ENCODE results near the gene CYP8B1. TPM values are rescaled to one million over a fixed set of nuclear protein-coding genes. Genes with fewer than 3 reads are reported as not detected.

The CYP8B1 gene
- total and polyA plus RNA-seq, 5 donors, result 0.02 to 0.14 TPM; not detected in 3

DNA sequence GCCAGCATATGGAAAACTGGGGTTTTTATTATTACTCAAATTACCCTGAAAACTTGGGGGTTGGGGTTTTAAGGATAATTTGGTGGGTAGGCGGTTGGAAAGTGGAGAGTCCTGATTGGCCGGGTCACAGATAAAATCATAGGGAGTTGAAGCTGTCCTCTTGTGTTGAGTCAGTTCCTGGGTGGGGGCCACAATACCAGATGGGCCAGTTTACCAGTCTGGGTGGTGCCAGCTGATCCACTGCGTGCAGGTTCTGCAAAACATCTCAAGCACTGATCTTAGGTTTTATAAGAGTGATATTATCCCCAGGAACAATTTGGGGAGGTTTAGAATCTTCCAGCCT lies 25.4 kb upstream of the CYP8B1 start:
- WGBS, result 84% methylated on average over 3 of the region's 3 CpGs
- intact Hi-C loops (cut with DNase I), result no loop called here

DNA sequence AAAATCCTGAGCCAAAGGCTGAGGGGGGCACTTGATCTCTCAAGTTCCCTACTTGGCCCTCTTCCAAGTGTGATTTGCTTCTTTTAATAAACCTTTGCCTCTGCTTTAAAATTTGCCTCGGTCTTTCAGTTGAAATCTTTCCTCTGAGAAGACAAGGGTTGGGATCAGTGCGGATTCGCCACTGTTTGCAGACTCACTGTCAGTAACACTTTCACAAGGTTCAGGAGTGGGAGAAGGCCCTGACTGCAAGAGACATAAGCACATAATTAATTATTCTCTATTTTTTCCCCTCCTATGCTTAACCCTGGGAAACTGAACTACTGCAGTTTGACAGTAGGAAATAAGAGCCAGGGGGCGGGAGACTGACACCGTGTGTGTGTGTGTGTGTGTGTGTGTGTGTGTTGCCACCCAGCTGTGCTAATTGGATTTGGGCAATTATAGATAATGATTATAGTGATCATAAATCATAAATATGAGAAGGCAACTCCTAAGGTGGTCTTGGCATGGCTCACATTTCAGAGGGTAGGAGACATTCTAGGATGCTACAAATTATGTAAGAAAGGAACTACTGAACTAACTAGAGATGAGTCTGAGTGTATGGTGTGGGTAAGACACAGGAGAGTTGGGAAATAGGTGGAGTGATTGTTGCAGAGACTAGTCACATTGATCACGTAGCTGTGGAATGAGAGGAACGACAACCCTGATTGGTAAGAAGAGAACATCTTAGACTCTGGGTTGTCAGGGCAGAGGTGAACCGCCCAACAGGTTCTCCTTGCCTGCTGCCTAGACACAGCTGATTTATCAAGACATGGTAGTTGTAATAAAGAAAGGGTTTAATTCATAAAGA lies 24.8 kb upstream of the CYP8B1 start:
- Histone ChIP-seq H3K27me3 (ENCODE audit: control insufficient read depth, insufficient read depth) (no peaks in the 10 kb centered on the region), H3K27ac (ENCODE audit: low read length) (no peak overlapping the region), H3K4me1 (ENCODE audit: control insufficient read depth, insufficient read depth, low read length) (no peaks in the 10 kb centered on the region), H3K4me3 (ENCODE audit: low read length) (no peak overlapping the region), H3K9me3 (ENCODE audit: control insufficient read depth, low read length) (no peaks in the 10 kb centered on the region)
- DNase-seq (no peak), ATAC-seq (no peak)
- intact Hi-C loops (cut with DNase I), result no loop called here
- WGBS, result 73% methylated on average over 8 of the region's 8 CpGs

More for the DNA sequence above, 25.4 kb upstream of the CYP8B1 start:
- no peaks in the 10 kb centered on the region for H3K4me1 ChIP-seq (ENCODE audit: control insufficient read depth, insufficient read depth, low read length)
- no peak overlapping the region for H3K27ac ChIP-seq (ENCODE audit: low read length)
- no peaks in the 10 kb centered on the region for H3K27me3 ChIP-seq (ENCODE audit: control insufficient read depth, insufficient read depth)
- DNase-seq, result no peak
- H3K9me3 ChIP-seq (ENCODE audit: control insufficient read depth, low read length), result no peaks in the 10 kb centered on the region
- no peak for ATAC-seq
- H3K4me3 ChIP-seq (ENCODE audit: low read length), result no peak overlapping the region

DNA sequence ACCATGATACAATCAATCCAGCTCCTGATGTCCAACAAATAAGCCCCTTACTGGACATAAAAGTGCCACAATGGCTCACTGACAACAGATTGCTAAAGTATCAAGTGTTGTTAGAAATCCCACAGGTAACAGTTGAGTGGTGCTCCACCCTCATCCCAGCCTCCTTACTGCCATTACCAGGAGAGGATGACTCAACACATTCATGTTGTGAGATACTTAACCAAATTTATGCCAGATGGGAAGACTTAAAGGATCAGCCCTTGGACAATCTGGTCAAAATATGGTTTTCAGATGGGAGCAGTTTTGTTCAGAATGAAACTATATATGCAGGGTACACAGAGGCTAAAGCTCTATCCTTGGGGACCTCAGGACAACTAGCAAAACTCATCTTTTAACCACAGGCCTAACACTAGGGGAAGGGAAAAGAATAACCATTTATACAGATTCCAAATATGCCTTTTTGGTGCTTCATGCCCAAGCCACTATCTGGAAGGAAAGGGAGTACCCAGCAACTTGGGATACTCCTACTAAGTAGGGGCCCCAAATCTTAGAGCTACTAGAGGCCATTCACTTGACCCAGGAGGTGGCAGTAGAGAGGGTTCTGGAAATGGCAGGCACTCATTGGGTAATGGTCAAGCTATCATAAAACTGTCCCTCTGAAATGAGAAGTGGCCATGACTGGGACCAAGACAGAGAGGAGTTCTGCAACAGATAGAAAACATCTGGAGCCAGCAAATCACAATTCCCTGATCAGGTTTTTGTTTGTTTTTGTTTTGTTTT lies 23.4 kb upstream of the CYP8B1 start:
- Histone ChIP-seq H3K4me1 (ENCODE audit: control insufficient read depth, insufficient read depth, low read length) (no peaks in the 10 kb centered on the region), H3K27me3 (ENCODE audit: control insufficient read depth, insufficient read depth) (no peaks in the 10 kb centered on the region), H3K27ac (ENCODE audit: low read length) (no peak overlapping the region), H3K9me3 (ENCODE audit: control insufficient read depth, low read length) (no peaks in the 10 kb centered on the region), H3K4me3 (ENCODE audit: low read length) (no peak overlapping the region)
- intact Hi-C loops (cut with DNase I), result no loop called here
- ATAC-seq (no peak), DNase-seq (no peak)

DNA sequence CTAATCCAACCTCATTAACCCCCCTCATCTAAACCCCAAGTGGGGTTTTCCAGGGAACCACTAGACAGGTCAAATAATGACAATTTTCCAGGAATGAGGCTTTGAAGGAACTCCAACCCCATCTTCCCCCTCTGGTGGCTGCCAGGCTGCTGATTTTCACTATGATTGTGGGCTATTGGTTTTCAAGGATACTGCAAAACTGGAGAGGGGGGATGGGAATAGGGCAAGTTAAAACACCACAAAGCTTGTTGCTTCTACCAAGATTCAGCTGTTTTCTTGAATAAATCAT lies 19.8 kb upstream of the CYP8B1 start:
- Histone ChIP-seq H3K27ac (ENCODE audit: low read length) (no peak overlapping the region), H3K27me3 (ENCODE audit: control insufficient read depth, insufficient read depth) (no peaks in the 10 kb centered on the region), H3K9me3 (ENCODE audit: control insufficient read depth, low read length) (no peaks in the 10 kb centered on the region), H3K4me1 (ENCODE audit: control insufficient read depth, insufficient read depth, low read length) (no peaks in the 10 kb centered on the region), H3K4me3 (ENCODE audit: low read length) (no peak overlapping the region)
- ATAC-seq (no peak), DNase-seq (no peak)
- intact Hi-C loops (cut with DNase I), result no loop called here

DNA sequence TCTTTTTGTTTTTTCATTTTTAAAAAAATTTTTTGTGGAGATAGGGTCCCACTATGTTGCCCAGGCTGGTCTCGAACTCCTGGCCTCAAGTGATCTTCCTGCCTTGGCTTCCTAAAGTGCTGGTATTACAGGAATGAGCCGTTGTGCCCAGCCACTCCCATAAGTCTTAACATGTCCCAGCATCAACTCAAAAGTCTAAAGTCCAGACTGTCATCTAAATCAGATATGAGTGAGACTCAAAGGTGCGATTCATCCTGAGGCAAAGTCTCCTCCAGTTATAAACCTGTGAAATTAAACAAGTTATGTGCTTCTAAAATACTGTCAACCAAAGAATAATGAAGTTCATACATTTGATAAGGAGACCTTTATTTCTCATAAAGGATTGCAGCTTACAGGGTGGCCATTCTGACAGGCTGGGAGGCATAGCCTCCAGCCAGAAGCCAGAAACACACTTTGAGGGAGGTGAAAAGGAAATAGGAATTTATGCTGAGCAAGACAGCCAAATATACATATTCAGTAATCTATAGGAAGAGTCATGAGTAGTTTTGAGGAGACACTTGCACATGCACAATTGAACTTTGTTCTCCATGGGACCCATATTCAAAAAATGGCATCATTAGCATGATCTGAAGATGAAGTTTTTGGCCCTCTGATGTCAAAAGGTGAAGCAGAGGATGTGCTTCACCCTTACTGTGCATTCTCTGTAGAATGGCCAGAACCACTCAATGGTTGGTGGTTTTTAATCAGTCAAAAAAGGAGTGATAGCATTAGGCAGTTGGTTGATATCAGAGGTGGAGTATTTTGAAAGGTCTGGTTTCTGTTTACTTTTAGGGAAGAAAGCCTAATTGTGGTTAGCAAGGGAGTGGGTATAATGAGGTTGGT lies 19.3 kb upstream of the CYP8B1 start:
- no peaks in the 10 kb centered on the region for H3K9me3 ChIP-seq (ENCODE audit: control insufficient read depth, low read length)
- H3K27ac ChIP-seq (ENCODE audit: low read length), result no peak overlapping the region
- ATAC-seq (no peak), DNase-seq (no peak)
- WGBS, result 84% methylated on average over 3 of the region's 3 CpGs
- H3K27me3 ChIP-seq (ENCODE audit: control insufficient read depth, insufficient read depth), result no peaks in the 10 kb centered on the region
- H3K4me3 ChIP-seq (ENCODE audit: low read length), result no peak overlapping the region
- no peaks in the 10 kb centered on the region for H3K4me1 ChIP-seq (ENCODE audit: control insufficient read depth, insufficient read depth, low read length)
- intact Hi-C loops (cut with DNase I), result no loop called here

DNA sequence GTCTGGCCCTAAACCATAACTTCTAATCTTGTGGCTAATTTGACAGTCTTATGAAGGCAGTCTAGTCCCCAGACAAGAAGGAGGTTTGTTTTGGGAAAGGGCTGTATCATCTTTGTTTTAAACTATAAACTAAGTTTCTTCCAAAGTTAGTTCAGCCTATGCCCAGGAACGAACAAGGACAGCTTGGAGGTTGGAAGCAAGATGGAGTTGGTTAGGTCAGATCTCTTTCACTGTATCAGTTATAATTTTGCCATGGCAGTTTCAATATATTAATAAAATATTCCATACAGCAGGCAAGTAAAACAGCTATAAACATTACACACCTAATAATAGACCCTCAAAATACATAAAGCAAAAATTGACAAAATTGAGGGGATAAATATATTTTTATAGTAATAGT lies 17.1 kb upstream of the CYP8B1 start:
- no peak for ATAC-seq
- no peak overlapping the region for H3K27ac ChIP-seq (ENCODE audit: low read length)
- no peak overlapping the region for H3K4me3 ChIP-seq (ENCODE audit: low read length)
- intact Hi-C loops (cut with DNase I), result no loop called here
- no peak for DNase-seq
- WGBS, result 75% methylated on average over 1 of the region's 1 CpG
- H3K27me3 ChIP-seq (ENCODE audit: control insufficient read depth, insufficient read depth), result no peaks in the 10 kb centered on the region
- H3K9me3 ChIP-seq (ENCODE audit: control insufficient read depth, low read length), result no peaks in the 10 kb centered on the region
- no peaks in the 10 kb centered on the region for H3K4me1 ChIP-seq (ENCODE audit: control insufficient read depth, insufficient read depth, low read length)

DNA sequence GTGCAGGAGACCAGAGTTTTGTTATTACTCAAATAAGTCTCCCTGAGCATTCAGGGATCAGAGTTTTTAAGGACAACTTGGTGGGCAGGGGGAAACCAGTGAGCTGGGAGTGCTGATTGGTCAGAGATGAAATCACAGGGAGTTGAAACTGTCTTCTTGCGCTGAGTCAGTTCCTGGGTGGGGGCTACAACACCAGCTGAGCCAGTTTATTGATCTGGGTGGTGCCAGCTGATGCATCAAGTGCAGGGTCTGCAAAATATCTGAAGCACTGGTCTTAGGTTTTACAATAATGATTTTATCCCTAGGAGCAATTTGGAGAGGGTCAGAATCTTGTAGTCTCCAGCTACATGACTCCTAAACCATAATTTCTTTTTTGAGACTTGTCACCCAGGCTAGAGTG lies 16.5 kb upstream of the CYP8B1 start:
- Histone ChIP-seq H3K27ac (ENCODE audit: low read length) (no peak overlapping the region), H3K9me3 (ENCODE audit: control insufficient read depth, low read length) (no peaks in the 10 kb centered on the region), H3K27me3 (ENCODE audit: control insufficient read depth, insufficient read depth) (no peaks in the 10 kb centered on the region), H3K4me1 (ENCODE audit: control insufficient read depth, insufficient read depth, low read length) (no peaks in the 10 kb centered on the region), H3K4me3 (ENCODE audit: low read length) (no peak overlapping the region)
- intact Hi-C loops (cut with DNase I), result no loop called here
- DNase-seq (no peak), ATAC-seq (no peak)
- 86% methylated on average over 1 of the region's 1 CpG for WGBS

DNA sequence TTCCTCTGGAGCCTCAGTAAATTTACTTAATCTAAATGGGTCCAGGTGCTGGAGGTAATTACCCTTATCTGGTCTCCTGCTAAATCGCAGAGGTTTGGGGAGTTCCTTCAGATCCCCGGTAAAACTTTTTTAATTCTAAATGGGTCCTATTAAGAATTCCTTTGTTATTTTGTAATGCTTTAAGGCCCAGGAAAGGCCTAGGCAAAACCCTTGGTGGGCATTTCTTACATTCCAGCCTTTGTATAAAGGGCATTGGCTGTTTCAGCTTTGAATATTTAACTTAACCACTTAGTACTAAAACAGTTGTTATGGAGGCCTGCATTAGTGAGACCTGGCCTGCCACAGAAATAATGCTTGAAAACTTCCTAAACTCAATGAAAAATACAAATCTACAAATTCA lies 15.4 kb upstream of the CYP8B1 start:
- 76% methylated on average over 2 of the region's 2 CpGs for WGBS
- H3K27ac ChIP-seq (ENCODE audit: low read length), result no peak overlapping the region
- no peaks in the 10 kb centered on the region for H3K27me3 ChIP-seq (ENCODE audit: control insufficient read depth, insufficient read depth)
- H3K4me1 ChIP-seq (ENCODE audit: control insufficient read depth, insufficient read depth, low read length), result no peaks in the 10 kb centered on the region
- intact Hi-C loops (cut with DNase I), result no loop called here
- no peak for ATAC-seq
- H3K4me3 ChIP-seq (ENCODE audit: low read length), result no peak overlapping the region
- no peaks in the 10 kb centered on the region for H3K9me3 ChIP-seq (ENCODE audit: control insufficient read depth, low read length)
- DNase-seq, result no peak

DNA sequence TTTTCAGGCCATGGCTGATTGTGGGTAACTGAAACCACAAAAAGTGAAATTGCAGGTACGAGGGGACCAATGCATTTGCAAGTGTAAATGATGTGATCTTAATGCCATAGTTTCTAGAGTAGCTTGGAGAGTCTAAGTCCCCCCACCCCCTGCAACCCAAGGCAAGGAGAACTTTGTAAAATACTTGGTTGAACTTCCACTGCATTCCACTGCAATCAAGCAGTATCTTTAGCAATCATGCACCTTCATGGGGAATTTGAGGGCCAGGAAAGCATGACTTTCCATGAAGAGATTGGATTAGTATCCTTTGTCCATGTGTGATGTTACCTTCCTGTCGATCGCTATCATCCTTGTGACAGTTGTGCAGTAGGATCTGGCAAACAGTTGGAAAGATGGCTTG lies 11.4 kb upstream of the CYP8B1 start:
- 77% methylated on average over 3 of the region's 3 CpGs for WGBS
- intact Hi-C loops (cut with DNase I), result no loop called here
- ATAC-seq, result no peak
- DNase-seq, result no peak
- Histone ChIP-seq H3K4me3 (ENCODE audit: low read length) (no peak overlapping the region), H3K27me3 (ENCODE audit: control insufficient read depth, insufficient read depth) (no peaks in the 10 kb centered on the region), H3K4me1 (ENCODE audit: control insufficient read depth, insufficient read depth, low read length) (no peaks in the 10 kb centered on the region), H3K9me3 (ENCODE audit: control insufficient read depth, low read length) (no peaks in the 10 kb centered on the region), H3K27ac (ENCODE audit: low read length) (no peak overlapping the region)

DNA sequence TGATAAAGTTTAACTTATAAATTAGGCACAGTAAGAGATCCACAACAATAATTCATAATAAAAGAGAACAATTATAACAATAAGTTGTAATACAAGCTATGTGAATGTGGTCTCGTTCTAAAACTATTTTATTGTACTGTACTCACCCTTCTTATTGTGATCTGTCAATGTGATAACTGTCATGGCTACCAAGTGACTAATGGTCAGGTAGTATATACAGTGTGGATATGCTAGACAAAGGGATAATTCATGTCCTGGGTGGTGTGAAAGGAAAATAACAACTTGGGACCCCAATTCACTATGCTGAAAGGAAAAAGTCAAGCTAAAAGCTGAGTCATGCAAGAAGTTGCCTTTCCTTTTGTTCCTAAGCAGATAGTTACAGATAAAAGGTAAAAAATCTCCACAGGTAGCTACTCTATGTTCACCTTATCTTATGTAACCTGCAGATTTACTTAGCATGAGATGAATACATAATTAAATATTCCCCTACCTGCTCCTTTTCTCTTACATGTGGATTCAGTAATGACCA lies 10.7 kb upstream of the CYP8B1 start:
- Histone ChIP-seq H3K9me3 (ENCODE audit: control insufficient read depth, low read length) (no peaks in the 10 kb centered on the region), H3K4me3 (ENCODE audit: low read length) (no peak overlapping the region), H3K4me1 (ENCODE audit: control insufficient read depth, insufficient read depth, low read length) (no peaks in the 10 kb centered on the region), H3K27me3 (ENCODE audit: control insufficient read depth, insufficient read depth) (no peaks in the 10 kb centered on the region), H3K27ac (ENCODE audit: low read length) (no peak overlapping the region)
- DNase-seq (no peak), ATAC-seq (no peak)
- intact Hi-C loops (cut with DNase I), result no loop called here
- 85% methylated on average over 1 of the region's 1 CpG for WGBS

DNA sequence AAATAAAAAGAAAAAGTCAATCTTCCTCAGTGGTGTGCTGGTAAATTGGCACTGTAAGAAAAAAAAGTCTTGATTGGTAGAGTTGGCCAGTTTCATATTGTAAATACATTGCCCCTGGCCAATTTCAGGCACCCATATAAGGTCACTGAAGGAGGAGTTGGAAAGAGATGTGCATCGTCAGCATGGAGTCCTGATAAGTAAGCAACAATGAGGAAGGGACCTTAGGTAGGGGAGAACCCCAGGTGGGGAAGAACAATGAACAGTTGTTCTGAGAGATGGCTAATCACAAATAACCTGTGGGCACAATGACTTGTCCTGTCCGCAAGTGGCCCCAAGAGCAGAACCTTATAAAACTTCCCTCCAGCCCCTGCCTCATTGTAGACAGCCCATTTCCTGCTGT lies 8.6 kb upstream of the CYP8B1 start:
- no peak for DNase-seq
- no peak for ATAC-seq
- 77% methylated on average over 2 of the region's 2 CpGs for WGBS
- Histone ChIP-seq H3K9me3 (ENCODE audit: control insufficient read depth, low read length) (no peaks in the 10 kb centered on the region), H3K27ac (ENCODE audit: low read length) (no peak overlapping the region), H3K4me1 (ENCODE audit: control insufficient read depth, insufficient read depth, low read length) (no peaks in the 10 kb centered on the region), H3K27me3 (ENCODE audit: control insufficient read depth, insufficient read depth) (no peaks in the 10 kb centered on the region), H3K4me3 (ENCODE audit: low read length) (no peak overlapping the region)
- intact Hi-C loops (cut with DNase I), result loop anchor here in 2 of 4 donors (5.0 kb wide), 2 partner anchors 52 to 102 kb away; no protein-coding TSS in a partner anchor
